ENCODE data around the gene ZNF292. TPM values are rescaled to one million over a fixed set of nuclear protein-coding genes. Genes with fewer than 3 reads are reported as not detected.
A peak's percentile ranks its signal among the peaks of the same experiment; 100 is the strongest.

Gene ZNF292
- 35.9 and 39.4 TPM in 2 replicates for total RNA-seq

- Histone ChIP-seq H3K27me3 (ENCODE audit: insufficient read depth, low read length) (no peaks in the 10 kb centered on the region), H2AFZ (ENCODE audit: low read length) (peak within 1 kb of the TSS; percentile 96), H3K4me2 (ENCODE audit: insufficient read depth, low read length) (peak within 1 kb of the TSS; percentile 90), H3K27ac (ENCODE audit: low read depth, low read length) (peak within 1 kb of the TSS; percentile 87), H3K36me3 (ENCODE audit: insufficient read depth, low read length) (no peaks in the 10 kb centered on the region), H3K4me3 (ENCODE audit: insufficient read depth, low read length) (peak within 1 kb of the TSS; percentile 82), H3K4me1 (ENCODE audit: insufficient read depth, low read length) (peaks cover 31% of the 10 kb centered on the region), H3K9me3 (ENCODE audit: low read depth, low read length) (no peaks in the 10 kb centered on the region), H3K79me2 (ENCODE audit: insufficient read depth, low read length) (peaks cover 70% of the 10 kb centered on the region), H4K20me1 (ENCODE audit: insufficient read depth, low read length) (peaks cover 19% of the 10 kb centered on the region)
- DNase-seq (ENCODE audit: insufficient read length, low spot score, missing footprints), result peak; percentile 93
- TF ChIP-seq CTCF (IDR thresholded peaks at IDR 0.05; ENCODE audit: extremely low read depth, low read depth, low read length), result no peak
Measured at GRCh38 chr6:87154993-87155841, at the start of gene ZNF292. ZNF292 (plus strand) TSS chr6:87155565; CDS start chr6:87155592, 27 bp downstream.

- Histone ChIP-seq H3K9me3 (ENCODE audit: low read depth, low read length) (no peaks in the 10 kb centered on the region), H3K79me2 (ENCODE audit: insufficient read depth, low read length) (no peaks in the 10 kb centered on the region), H4K20me1 (ENCODE audit: insufficient read depth, low read length) (no peaks in the 10 kb centered on the region), H2AFZ (ENCODE audit: low read length) (no peak overlapping the region), H3K4me3 (ENCODE audit: insufficient read depth, low read length) (no peak overlapping the region), H3K27me3 (ENCODE audit: insufficient read depth, low read length) (no peaks in the 10 kb centered on the region), H3K4me2 (ENCODE audit: insufficient read depth, low read length) (no peak overlapping the region), H3K4me1 (ENCODE audit: insufficient read depth, low read length) (no peaks in the 10 kb centered on the region), H3K36me3 (ENCODE audit: insufficient read depth, low read length) (no peaks in the 10 kb centered on the region), H3K27ac (ENCODE audit: low read depth, low read length) (no peak overlapping the region)
- DNase-seq (ENCODE audit: insufficient read length, low spot score, missing footprints), result no peak
- TF ChIP-seq CTCF (IDR thresholded peaks at IDR 0.05; ENCODE audit: extremely low read depth, low read depth, low read length), result no peak
Measured at GRCh38 chr6:87105823-87106222, 49.5 kb upstream of the ZNF292 start.

- no peaks in the 10 kb centered on the region for H3K36me3 ChIP-seq (ENCODE audit: insufficient read depth, low read length)
- H3K4me1 ChIP-seq (ENCODE audit: insufficient read depth, low read length), result no peaks in the 10 kb centered on the region
- H3K9me3 ChIP-seq (ENCODE audit: low read depth, low read length), result no peaks in the 10 kb centered on the region
- no peaks in the 10 kb centered on the region for H4K20me1 ChIP-seq (ENCODE audit: insufficient read depth, low read length)
- no peak overlapping the region for H3K4me3 ChIP-seq (ENCODE audit: insufficient read depth, low read length)
- DNase-seq (ENCODE audit: insufficient read length, low spot score, missing footprints), result no peak
- no peak overlapping the region for H3K27ac ChIP-seq (ENCODE audit: low read depth, low read length)
- H3K4me2 ChIP-seq (ENCODE audit: insufficient read depth, low read length), result no peak overlapping the region
- TF ChIP-seq CTCF (IDR thresholded peaks at IDR 0.05; ENCODE audit: extremely low read depth, low read depth, low read length), result no peak
- H3K79me2 ChIP-seq (ENCODE audit: insufficient read depth, low read length), result no peaks in the 10 kb centered on the region
- peaks cover 4% of the 10 kb centered on the region for H3K27me3 ChIP-seq (ENCODE audit: insufficient read depth, low read length)
- no peak overlapping the region for H2AFZ ChIP-seq (ENCODE audit: low read length)
Measured at GRCh38 chr6:87110636-87111035, 44.7 kb upstream of the ZNF292 start.

- Histone ChIP-seq H4K20me1 (ENCODE audit: insufficient read depth, low read length) (no peaks in the 10 kb centered on the region), H3K36me3 (ENCODE audit: insufficient read depth, low read length) (no peaks in the 10 kb centered on the region), H2AFZ (ENCODE audit: low read length) (no peak overlapping the region), H3K4me3 (ENCODE audit: insufficient read depth, low read length) (no peak overlapping the region), H3K79me2 (ENCODE audit: insufficient read depth, low read length) (no peaks in the 10 kb centered on the region), H3K4me1 (ENCODE audit: insufficient read depth, low read length) (no peaks in the 10 kb centered on the region), H3K27ac (ENCODE audit: low read depth, low read length) (no peak overlapping the region), H3K27me3 (ENCODE audit: insufficient read depth, low read length) (peaks cover 4% of the 10 kb centered on the region), H3K4me2 (ENCODE audit: insufficient read depth, low read length) (no peak overlapping the region), H3K9me3 (ENCODE audit: low read depth, low read length) (no peaks in the 10 kb centered on the region)
- no peak for TF ChIP-seq CTCF (IDR thresholded peaks at IDR 0.05; ENCODE audit: extremely low read depth, low read depth, low read length)
- DNase-seq (ENCODE audit: insufficient read length, low spot score, missing footprints), result no peak
Measured at GRCh38 chr6:87115402-87116135, 39.8 kb upstream of the ZNF292 start.
